T-helper 17 cell (primary cell): ENCODE measurements around the gene POLD4. TPM values are rescaled to one million over a fixed set of nuclear protein-coding genes. Genes with fewer than 3 reads are reported as not detected.

Experiments used
- ATAC-seq: fragments of 150-1000 bp; cut with Tn5 transposase; 2 replicates; pipeline ENCODE4 v1.10.0; 2021; ENCODE audit warnings: mild to moderate bottlenecking, moderate library complexity
- DNase-seq, 3 donors: peaks; one replicate each; pipeline versions ENCODE4 v3.0.0 to v3.0.0-alpha.2; 2020 to 2021
- H3K9me3 ChIP-seq: one replicate; pipeline ENCODE4 v1.7.0; 2013; ENCODE audit warnings: low read length, mild to moderate bottlenecking; ENCODE audit not compliant: control insufficient read depth, poor library complexity, severe bottlenecking
- H3K27ac Mint-ChIP-seq: one replicate; pipeline ENCODE4 v1.8.0; 2022; ENCODE audit warnings: mild to moderate bottlenecking, moderate library complexity, mixed read lengths
- H3K27me3 Mint-ChIP-seq: one replicate; pipeline ENCODE4 v1.8.0; 2022; ENCODE audit warnings: mixed read lengths
- H3K36me3 Mint-ChIP-seq: one replicate; pipeline ENCODE4 v1.8.0; 2022; ENCODE audit warnings: low read depth, mixed read lengths
- H3K4me1 Mint-ChIP-seq: one replicate; pipeline ENCODE4 v1.8.0; 2022; ENCODE audit warnings: mild to moderate bottlenecking, mixed read lengths
- H3K4me3 Mint-ChIP-seq: one replicate; pipeline ENCODE4 v1.8.0; 2022; ENCODE audit warnings: mild to moderate bottlenecking, moderate library complexity, mixed read lengths
- total RNA-seq, 4 donors: library from RNA in 2 of 4; stranded (reverse) in 2 of 4; gene quantifications; one replicate each; pipeline ENCODE4 v1.2.3 and lab custom pipeline; 2022 to 2026

Gene POLD4
- total RNA-seq, 2 donors from 2014 or later: 45.9 to 61.0 TPM

DNA sequence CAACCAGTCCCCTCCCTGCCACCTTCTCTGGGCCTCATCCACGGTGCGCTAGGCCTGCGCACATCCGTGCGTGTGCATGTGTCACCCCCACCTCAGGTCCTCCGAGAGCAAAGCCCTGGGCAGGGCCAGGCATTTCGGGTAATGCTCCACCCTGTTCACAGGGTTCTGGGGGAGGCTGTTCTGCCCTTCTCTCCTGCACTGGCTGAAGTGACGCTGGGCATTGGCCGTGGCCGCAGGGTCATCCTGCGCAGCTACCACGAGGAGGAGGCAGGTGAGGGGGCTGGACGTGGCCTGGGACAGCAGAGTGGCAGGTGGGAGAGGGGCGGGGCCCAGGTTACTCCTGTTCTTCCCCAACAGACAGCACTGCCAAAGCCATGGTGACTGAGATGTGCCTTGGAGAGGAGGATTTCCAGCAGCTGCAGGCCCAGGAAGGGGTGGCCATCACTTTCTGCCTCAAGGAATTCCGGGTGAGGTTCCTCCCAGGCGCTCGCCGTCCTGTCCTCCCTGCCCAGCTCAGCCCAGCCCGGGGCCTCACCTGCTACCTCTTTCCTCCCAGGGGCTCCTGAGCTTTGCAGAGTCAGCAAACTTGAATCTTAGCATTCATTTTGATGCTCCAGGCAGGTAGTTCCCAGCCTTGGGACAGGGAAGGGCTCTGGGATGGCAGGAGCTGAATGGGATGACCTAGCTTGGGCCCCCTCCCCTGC is 42.4 kb upstream of the POLD4 start:
- H3K4me1 Mint-ChIP-seq: peaks cover 33% of the 10 kb centered on the region
- H3K9me3 ChIP-seq: no peaks in the 10 kb centered on the region
- no peaks in the 10 kb centered on the region for H3K27me3 Mint-ChIP-seq
- H3K36me3 Mint-ChIP-seq: peaks cover 3% of the 10 kb centered on the region
- H3K27ac Mint-ChIP-seq: no peak overlapping the region
- ATAC-seq (no peak), DNase-seq (no peak)
- peak overlapping the region; percentile 19 for H3K4me3 Mint-ChIP-seq

DNA sequence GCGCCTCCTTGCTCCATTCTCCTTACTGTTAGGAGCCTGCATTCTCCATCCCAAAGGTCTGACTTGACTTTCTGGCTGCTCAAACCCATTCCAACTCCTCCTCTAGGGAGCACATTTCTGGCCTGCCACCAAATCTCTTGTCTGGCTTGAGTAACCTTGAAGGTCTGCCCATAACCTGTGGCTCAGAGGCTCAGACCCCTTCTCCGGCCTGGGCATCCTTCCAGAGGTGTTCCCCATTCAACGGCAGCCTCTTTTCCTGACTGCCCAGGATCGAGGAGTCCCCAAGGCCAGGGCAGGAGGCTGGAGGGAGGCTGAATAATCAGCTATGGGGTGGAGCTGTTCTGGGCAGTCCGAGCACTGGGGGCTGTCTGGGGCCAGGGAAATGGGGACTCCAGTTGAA is 40.6 kb upstream of the POLD4 start:
- Mint-ChIP-seq H3K27me3 (no peaks in the 10 kb centered on the region), H3K4me3 (peak overlapping the region; percentile 88), H3K27ac (no peak overlapping the region), H3K36me3 (peaks cover 3% of the 10 kb centered on the region), H3K4me1 (peaks cover 38% of the 10 kb centered on the region)
- no peak for ATAC-seq
- H3K9me3 ChIP-seq: no peaks in the 10 kb centered on the region
- DNase-seq: no peak

DNA sequence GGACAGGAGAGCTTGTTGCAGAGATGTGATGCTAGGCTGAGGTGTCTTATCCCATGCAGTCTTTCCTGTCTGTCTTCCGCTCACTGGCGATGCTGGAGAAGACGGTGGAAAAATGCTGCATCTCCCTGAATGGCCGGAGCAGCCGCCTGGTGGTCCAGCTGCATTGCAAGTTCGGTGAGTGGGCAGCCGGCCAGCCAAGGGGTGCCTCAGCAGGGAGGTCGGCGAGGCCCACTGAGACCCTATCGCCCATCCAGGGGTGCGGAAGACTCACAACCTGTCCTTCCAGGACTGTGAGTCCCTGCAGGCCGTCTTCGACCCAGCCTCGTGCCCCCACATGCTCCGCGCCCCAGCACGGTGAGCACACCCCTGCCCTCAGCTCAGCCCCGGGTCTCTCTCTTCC is 40.1 kb upstream of the POLD4 start:
- no peaks in the 10 kb centered on the region for H3K9me3 ChIP-seq
- Mint-ChIP-seq H3K27ac (no peak overlapping the region), H3K36me3 (peaks cover 3% of the 10 kb centered on the region), H3K4me3 (peak overlapping the region; percentile 88), H3K27me3 (no peaks in the 10 kb centered on the region), H3K4me1 (peaks cover 38% of the 10 kb centered on the region)
- no peak for ATAC-seq
- no peak for DNase-seq

DNA sequence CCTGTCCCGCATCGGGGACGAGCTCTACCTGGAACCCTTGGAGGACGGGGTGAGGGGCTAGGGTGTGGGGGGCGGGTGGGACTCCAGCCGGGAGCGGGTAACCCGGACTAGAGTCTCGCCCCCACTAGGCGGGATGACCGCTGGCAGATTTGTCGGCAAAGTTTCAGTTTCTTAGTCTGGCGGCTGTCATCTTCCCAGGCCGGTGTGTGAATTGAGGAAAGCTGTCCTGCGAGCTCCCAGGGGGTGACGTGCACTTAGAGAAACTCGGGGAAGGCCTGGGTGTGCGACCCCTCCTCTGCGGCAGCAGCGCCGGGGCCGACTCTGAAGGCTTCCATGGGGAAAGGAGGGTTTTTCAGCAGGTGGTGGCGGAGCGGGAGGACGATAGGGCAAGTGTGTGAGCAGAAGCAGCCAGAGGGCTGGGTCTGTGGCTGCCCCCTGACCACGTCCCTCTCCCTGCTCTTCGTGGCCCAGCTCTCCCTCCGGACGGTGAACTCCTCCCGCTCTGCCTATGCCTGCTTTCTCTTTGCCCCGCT is 38.9 kb upstream of the POLD4 start:
- H3K36me3 Mint-ChIP-seq: peaks cover 3% of the 10 kb centered on the region
- no peaks in the 10 kb centered on the region for H3K9me3 ChIP-seq
- ATAC-seq: peak; percentile 13
- H3K27ac Mint-ChIP-seq: no peak overlapping the region
- no peak for DNase-seq
- peak overlapping the region; percentile 88 for H3K4me3 Mint-ChIP-seq
- peaks cover 34% of the 10 kb centered on the region for H3K4me1 Mint-ChIP-seq
- H3K27me3 Mint-ChIP-seq: no peaks in the 10 kb centered on the region

DNA sequence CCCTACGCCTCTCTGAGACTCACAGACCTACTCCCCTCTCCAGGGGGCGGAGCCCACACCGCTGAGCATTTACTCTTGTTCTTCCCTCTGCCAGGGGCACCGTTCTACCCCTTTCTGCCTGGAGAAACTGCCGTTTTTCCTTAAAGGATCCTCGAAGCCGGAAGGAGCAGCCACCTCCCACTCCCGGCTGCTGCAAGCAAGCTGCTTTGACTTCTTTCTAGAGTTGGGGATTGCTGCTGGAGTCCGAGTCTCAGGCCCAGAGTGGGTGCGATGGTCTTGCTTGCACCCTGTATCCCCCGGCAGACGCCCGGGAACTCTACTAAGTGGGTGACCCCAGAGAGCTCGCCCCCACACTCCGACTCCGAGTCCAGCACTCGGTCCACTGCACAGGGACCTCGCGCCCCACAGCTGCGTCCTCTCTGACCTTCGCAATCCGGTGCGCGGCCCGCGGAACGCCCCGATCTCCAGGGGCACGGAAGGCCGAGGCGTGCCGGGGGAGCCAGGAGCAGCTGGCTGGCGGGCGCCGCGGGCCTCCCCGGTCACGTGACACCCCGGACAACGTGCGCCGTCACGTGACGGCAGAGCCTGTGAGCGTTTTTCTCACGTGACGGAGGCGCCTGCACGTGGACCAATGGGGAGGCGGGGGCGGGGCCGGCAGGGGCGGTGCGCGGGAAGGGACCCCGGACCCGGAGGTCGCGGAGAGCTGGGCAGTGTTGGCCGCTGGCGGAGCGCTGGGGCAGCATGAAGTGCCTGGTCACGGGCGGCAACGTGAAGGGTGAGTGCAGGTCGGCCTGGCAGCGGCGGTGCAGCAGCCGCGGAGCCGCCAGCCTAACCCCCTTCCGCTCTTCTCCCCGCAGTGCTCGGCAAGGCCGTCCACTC is 38.2 kb upstream of the POLD4 start, which contains the start of gene RAD9A:
RAD9A (plus strand) TSS at position 683 of the 879 bp plus-strand sequence; CDS start at position 742, 59 bp downstream.
- Mint-ChIP-seq H3K36me3 (peaks cover 3% of the 10 kb centered on the region), H3K27me3 (no peaks in the 10 kb centered on the region), H3K27ac (peak within 1 kb of the TSS; percentile 78), H3K4me1 (peaks cover 31% of the 10 kb centered on the region), H3K4me3 (peak within 1 kb of the TSS; percentile 88)
- H3K9me3 ChIP-seq: no peaks in the 10 kb centered on the region
- ATAC-seq: peak; percentile 85
- peak; percentile 84 to 95 (median 90) for DNase-seq

DNA sequence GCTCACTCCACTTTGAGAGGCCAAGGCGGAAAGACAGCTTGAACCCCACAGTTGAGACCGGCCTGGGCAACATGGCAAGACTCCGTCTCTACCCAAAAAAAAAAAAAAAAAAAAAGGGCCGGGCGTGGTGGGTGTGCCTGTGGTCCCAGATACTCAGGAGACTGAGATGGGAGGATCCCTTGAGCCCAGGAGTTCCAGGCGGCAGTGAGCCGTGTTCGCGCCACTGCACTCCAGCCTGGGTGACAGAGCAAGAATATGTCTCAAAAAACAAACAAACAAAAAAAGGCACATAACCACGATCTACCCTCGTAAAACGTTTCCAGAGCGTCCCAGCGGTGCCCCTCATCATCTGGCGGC is 37.6 kb upstream of the POLD4 start:
- no peaks in the 10 kb centered on the region for H3K9me3 ChIP-seq
- ATAC-seq: no peak
- Mint-ChIP-seq H3K36me3 (peaks cover 3% of the 10 kb centered on the region), H3K27me3 (no peaks in the 10 kb centered on the region), H3K27ac (peak overlapping the region; percentile 78), H3K4me3 (peak overlapping the region; percentile 88), H3K4me1 (peaks cover 28% of the 10 kb centered on the region)
- DNase-seq: no peak

DNA sequence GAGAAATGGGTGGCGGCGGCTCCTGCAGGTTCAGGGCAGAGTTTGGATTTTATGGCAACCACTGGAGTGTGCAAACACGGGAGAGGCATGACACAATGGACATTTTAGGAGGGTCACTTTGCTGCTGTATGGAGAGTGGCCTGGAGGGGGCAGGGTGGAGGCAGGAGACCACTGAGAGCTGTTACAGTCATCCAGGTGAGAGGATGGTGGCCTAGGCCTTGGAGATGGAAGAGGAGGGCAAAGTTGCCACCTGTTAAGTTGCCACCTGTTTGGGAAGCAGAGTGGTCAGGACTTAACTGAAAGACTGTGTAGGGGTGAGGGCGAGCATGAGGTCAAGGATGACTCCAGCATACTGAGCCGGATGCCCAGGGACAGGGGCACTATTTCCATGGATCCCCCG is 36.1 kb upstream of the POLD4 start:
- H3K36me3 Mint-ChIP-seq: peaks cover 3% of the 10 kb centered on the region
- peak overlapping the region; percentile 82 for H3K27ac Mint-ChIP-seq
- no peaks in the 10 kb centered on the region for H3K9me3 ChIP-seq
- peaks cover 28% of the 10 kb centered on the region for H3K4me1 Mint-ChIP-seq
- no peaks in the 10 kb centered on the region for H3K27me3 Mint-ChIP-seq
- DNase-seq: no peak
- H3K4me3 Mint-ChIP-seq: peak overlapping the region; percentile 90
- ATAC-seq: peak; percentile 43

DNA sequence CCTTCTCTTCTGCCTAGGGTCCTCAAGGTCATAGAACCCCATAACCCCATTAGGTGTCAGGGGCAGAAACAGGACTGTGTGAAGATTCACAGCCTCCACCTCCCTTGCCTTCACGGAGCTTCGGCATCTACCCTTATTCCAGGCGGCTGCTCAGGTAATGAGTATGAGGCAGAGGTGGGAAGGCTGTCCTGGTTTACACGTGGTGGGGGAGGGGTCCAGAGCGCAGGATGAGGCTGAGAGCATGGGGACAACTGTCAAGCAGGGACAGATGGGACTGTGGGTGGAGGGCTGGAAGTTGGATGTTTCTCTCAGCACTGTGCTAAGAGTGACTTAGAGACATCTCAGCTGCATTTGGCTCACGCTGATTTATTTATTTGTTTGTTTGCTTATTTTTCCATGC is 34.2 kb upstream of the POLD4 start:
- Mint-ChIP-seq H3K36me3 (no peaks in the 10 kb centered on the region), H3K4me3 (no peak overlapping the region), H3K4me1 (peaks cover 23% of the 10 kb centered on the region), H3K27ac (no peak overlapping the region), H3K27me3 (no peaks in the 10 kb centered on the region)
- ATAC-seq (no peak), DNase-seq (no peak)
- H3K9me3 ChIP-seq: no peaks in the 10 kb centered on the region

DNA sequence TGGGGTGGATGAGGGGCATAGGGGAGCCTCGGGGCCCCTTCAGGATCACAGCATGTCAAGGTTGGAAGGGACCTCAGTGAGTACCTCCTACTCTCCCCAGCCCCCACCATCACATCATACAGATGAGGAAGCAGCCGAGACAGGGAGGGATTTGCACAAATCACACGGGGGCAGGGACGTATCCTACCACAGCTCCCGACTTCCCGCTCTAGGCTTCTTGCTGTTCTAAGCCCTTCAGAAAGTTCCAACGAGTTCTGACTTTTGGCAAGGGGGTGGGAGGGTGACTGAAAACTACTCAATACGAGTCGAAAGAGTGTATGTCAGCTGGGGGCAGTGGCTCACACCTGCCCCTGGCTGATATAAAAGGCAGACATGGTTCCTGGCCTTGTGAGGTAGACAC is 33.7 kb upstream of the POLD4 start:
- H3K4me1 Mint-ChIP-seq: peaks cover 25% of the 10 kb centered on the region
- no peak overlapping the region for H3K27ac Mint-ChIP-seq
- H3K27me3 Mint-ChIP-seq: no peaks in the 10 kb centered on the region
- H3K9me3 ChIP-seq: no peaks in the 10 kb centered on the region
- no peaks in the 10 kb centered on the region for H3K36me3 Mint-ChIP-seq
- H3K4me3 Mint-ChIP-seq: no peak overlapping the region
- ATAC-seq (no peak), DNase-seq (no peak)

DNA sequence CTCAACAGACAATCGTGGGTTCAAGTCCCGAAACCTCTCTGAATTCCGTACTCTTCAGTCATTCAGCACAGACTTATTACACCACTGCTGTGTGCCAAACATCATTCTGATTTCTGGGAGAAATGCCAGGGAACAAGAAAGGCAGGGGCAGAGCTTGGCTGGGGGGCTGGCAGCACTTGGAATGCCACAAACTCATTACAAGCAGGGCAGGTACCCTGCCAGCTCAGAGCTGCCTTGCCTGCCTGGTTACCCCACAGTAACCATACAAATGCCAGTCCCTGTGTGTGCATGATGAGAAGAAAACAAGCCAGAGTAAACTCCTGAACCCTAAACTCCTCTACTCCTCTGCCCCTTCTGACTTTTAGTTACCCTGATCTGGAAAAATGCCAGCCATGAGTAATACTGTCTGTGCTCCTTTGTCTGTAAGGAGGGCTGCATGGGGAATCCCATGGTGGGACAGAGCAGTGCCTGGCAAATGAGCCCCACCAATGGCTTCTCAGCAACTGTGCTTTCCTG is 31.6 kb upstream of the POLD4 start:
- DNase-seq (no peak), ATAC-seq (no peak)
- no peaks in the 10 kb centered on the region for H3K9me3 ChIP-seq
- Mint-ChIP-seq H3K27ac (no peak overlapping the region), H3K4me3 (no peak overlapping the region), H3K36me3 (no peaks in the 10 kb centered on the region), H3K27me3 (no peaks in the 10 kb centered on the region), H3K4me1 (peaks cover 26% of the 10 kb centered on the region)

DNA sequence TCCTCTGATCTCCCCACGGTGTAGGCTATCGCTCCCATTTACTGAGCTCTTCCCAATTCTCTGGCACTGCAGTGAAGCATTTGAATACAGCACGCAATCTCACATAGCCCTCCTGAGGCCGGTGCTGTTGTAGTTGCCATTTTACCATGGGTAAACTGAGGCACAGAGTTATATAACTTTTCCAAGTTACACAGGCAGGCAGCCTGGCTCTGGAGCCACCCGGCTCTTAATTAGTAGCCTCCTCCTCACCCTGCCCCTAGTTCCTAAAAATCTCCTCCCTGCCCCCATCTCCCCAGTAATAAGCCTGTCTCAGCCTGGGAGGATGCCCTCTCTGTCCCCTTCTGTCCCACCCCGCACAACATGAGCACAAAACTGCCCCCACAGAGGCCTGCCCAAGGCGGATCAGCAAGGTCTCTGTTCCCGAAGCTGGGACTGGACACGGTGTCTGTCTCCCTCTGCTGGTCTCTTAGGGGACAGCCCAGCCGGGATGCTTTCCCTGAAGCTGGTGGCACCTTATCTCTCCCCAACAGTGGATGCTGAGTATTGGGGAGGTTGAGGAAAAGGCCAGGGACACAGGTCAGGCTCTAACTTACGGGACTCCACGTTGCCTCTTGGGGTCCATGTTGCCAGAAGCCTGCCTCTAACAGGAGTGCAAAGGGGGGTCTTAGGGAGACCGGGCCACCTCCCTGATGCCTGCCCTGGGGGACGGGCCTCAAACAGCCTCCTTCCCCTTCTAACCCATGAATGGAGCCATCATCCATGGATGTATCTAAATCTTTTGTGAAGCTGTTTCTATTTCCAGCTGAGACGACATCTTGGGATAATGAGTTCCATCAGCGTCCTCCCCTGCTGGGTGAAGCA is 29.2 kb upstream of the POLD4 start:
- H3K27ac Mint-ChIP-seq: peak overlapping the region; percentile 66
- no peaks in the 10 kb centered on the region for H3K36me3 Mint-ChIP-seq
- DNase-seq (peak; percentile 62 to 81 (median 71)), ATAC-seq (peak; percentile 96)
- no peaks in the 10 kb centered on the region for H3K9me3 ChIP-seq
- H3K4me1 Mint-ChIP-seq: peaks cover 21% of the 10 kb centered on the region
- H3K27me3 Mint-ChIP-seq: no peaks in the 10 kb centered on the region
- no peak overlapping the region for H3K4me3 Mint-ChIP-seq

DNA sequence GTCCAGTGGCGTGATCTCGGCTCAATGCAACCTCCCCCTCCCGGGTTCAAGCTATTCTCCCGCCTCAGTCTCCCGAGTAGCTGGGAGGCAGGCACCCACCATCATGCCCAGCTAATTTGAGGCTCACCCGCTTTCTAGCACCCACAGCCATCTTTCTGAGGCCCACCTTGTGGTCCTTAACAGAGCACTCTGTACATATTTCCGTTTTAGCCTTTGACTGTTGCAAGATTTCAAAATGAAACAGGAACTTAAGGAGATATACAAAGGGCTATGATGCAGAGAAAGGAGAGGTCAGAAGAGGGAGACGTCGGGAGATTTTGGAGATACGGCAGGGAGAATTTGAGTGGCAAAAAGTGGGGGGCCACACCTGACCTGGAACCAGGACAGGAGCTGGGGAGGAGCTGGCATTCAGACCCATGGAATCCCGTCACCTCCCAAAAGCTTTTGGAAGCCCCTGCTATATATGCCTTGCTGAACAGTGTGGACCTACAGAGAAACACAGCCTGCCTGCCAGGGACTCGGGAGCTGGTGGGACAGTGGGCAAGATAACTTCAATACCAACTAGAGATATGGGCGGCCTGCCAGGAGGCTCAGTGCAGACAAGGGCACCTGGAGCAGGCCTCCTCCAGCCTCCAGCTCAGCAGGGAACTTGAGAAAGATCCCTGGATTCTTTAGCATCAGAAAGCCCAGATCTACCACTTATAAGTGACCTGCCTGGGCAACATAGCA is 28.1 kb upstream of the POLD4 start:
- no peaks in the 10 kb centered on the region for H3K27me3 Mint-ChIP-seq
- peaks cover 20% of the 10 kb centered on the region for H3K4me1 Mint-ChIP-seq
- no peaks in the 10 kb centered on the region for H3K36me3 Mint-ChIP-seq
- ATAC-seq: no peak
- no peaks in the 10 kb centered on the region for H3K9me3 ChIP-seq
- no peak for DNase-seq
- no peak overlapping the region for H3K4me3 Mint-ChIP-seq
- H3K27ac Mint-ChIP-seq: peak overlapping the region; percentile 78
